Peyer's patch (tissue), 4 donors: Measurements from ENCODE around the gene TSPAN18.

Source experiments
- POLR2A ChIP-seq, 2 donors: fragments of 450-650 bp; IDR thresholded peaks; one replicate each; pipeline ENCODE4 v1.5.1; 2017; ENCODE audit warnings: antibody characterized with exemption in 2 of 2, mild to moderate bottlenecking in 2 of 2, moderate library complexity in 2 of 2
- TF ChIP-seq, protein P1 (sequence below), 6 experiments: fragments of 450-650 bp in 4 of 6; fragments of 200-600 bp in 2 of 6; sonication (generic) in 1 of 6; IDR thresholded peaks; one replicate each; pipeline ENCODE4 v1.5.1; 2017 to 2019; ENCODE audit warnings: antibody characterized with exemption in 6 of 6, mild to moderate bottlenecking in 3 of 6, moderate library complexity in 1 of 6

DNA sequence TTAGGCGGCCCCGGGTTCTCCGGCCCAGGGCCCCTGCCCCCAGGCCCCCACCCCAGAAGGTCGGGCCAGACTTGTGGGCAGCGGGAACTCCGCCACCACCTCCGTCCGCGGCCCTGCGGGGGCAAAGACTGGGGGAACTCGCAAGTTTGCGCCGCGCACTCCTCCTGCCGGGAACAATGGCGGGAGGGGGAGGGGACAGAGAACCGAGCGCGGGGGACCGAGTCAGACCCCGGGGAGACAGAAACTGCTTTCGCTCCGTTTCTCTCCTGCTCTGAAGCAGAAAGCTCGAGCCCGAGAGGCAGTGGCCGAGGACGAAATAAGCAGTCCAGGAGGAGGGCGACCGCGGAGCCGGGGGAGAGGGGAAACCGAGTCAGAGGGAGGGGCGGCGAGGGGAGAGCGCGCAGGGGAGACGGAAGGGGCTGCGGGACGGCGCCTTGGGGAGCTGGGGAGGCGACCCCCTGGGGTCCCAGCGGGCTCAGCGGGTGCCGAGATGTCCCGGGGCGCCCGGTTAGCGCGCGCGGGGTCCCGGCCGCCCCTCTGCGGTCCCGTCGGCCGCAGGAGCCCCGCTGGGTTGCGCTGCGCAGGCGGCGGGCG is 223.4 kb downstream of the TSPAN18 start:
- TF ChIP-seq, protein P1, sequence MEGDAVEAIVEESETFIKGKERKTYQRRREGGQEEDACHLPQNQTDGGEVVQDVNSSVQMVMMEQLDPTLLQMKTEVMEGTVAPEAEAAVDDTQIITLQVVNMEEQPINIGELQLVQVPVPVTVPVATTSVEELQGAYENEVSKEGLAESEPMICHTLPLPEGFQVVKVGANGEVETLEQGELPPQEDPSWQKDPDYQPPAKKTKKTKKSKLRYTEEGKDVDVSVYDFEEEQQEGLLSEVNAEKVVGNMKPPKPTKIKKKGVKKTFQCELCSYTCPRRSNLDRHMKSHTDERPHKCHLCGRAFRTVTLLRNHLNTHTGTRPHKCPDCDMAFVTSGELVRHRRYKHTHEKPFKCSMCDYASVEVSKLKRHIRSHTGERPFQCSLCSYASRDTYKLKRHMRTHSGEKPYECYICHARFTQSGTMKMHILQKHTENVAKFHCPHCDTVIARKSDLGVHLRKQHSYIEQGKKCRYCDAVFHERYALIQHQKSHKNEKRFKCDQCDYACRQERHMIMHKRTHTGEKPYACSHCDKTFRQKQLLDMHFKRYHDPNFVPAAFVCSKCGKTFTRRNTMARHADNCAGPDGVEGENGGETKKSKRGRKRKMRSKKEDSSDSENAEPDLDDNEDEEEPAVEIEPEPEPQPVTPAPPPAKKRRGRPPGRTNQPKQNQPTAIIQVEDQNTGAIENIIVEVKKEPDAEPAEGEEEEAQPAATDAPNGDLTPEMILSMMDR (IDR thresholded peaks at IDR 0.05): no peak
- no peak for TF ChIP-seq POLR2A (IDR thresholded peaks at IDR 0.05)
